ENCODE measurements around the gene SLC44A3. TPM values are rescaled to one million over a fixed set of nuclear protein-coding genes. Genes with fewer than 3 reads are reported as not detected.

The SLC44A3 gene
- total RNA-seq, 1 donor, result 0.10 TPM

- H3K4me1 ChIP-seq (ENCODE audit: insufficient read depth, low read length), result no peaks in the 10 kb centered on the region
- H3K9me3 ChIP-seq (ENCODE audit: low read depth, low read length), result no peaks in the 10 kb centered on the region
- no peak overlapping the region for H3K4me3 ChIP-seq (ENCODE audit: low read length)
- no peaks in the 10 kb centered on the region for H3K27me3 ChIP-seq (ENCODE audit: insufficient read depth, low read length)
Observed at GRCh38 chr1:94917251-94917650, 97.1 kb downstream of the SLC44A3 start.

GRCh38 chr1:94919241-94920030 is 99.3 kb downstream of the SLC44A3 start:
- Histone ChIP-seq H3K4me3 (ENCODE audit: low read length) (no peak overlapping the region), H3K27me3 (ENCODE audit: insufficient read depth, low read length) (peaks cover 13% of the 10 kb centered on the region), H3K9me3 (ENCODE audit: low read depth, low read length) (no peaks in the 10 kb centered on the region), H3K4me1 (ENCODE audit: insufficient read depth, low read length) (no peaks in the 10 kb centered on the region)

- peaks cover 20% of the 10 kb centered on the region for H3K27me3 ChIP-seq (ENCODE audit: insufficient read depth, low read length)
- H3K4me1 ChIP-seq (ENCODE audit: insufficient read depth, low read length), result no peaks in the 10 kb centered on the region
- H3K9me3 ChIP-seq (ENCODE audit: low read depth, low read length), result no peaks in the 10 kb centered on the region
- no peak overlapping the region for H3K4me3 ChIP-seq (ENCODE audit: low read length)
Observed at GRCh38 chr1:94920061-94920460, 99.9 kb downstream of the SLC44A3 start.

GRCh38 chr1:94921977-94922376 is 101.8 kb downstream of the SLC44A3 start:
- H3K4me1 ChIP-seq (ENCODE audit: insufficient read depth, low read length), result peaks cover 18% of the 10 kb centered on the region
- peaks cover 37% of the 10 kb centered on the region for H3K27me3 ChIP-seq (ENCODE audit: insufficient read depth, low read length)
- H3K9me3 ChIP-seq (ENCODE audit: low read depth, low read length), result no peaks in the 10 kb centered on the region
- H3K4me3 ChIP-seq (ENCODE audit: low read length), result no peak overlapping the region

GRCh38 chr1:94922761-94923331 is 102.7 kb downstream of the SLC44A3 start:
- peaks cover 43% of the 10 kb centered on the region for H3K27me3 ChIP-seq (ENCODE audit: insufficient read depth, low read length)

GRCh38 chr1:94925004-94925403 is 104.8 kb downstream of the SLC44A3 start:
- Histone ChIP-seq H3K4me3 (ENCODE audit: low read length) (no peak overlapping the region), H3K27me3 (ENCODE audit: insufficient read depth, low read length) (peaks cover 58% of the 10 kb centered on the region), H3K4me1 (ENCODE audit: insufficient read depth, low read length) (peaks cover 20% of the 10 kb centered on the region), H3K9me3 (ENCODE audit: low read depth, low read length) (no peaks in the 10 kb centered on the region)

More at GRCh38 chr1:94922761-94923331, 102.7 kb downstream of the SLC44A3 start:
- Histone ChIP-seq H3K9me3 (ENCODE audit: low read depth, low read length) (no peaks in the 10 kb centered on the region), H3K4me3 (ENCODE audit: low read length) (no peak overlapping the region), H3K4me1 (ENCODE audit: insufficient read depth, low read length) (peaks cover 20% of the 10 kb centered on the region)

- Histone ChIP-seq H3K4me3 (ENCODE audit: low read length) (peak overlapping the region; percentile 32), H3K27me3 (ENCODE audit: insufficient read depth, low read length) (peaks cover 58% of the 10 kb centered on the region), H3K4me1 (ENCODE audit: insufficient read depth, low read length) (peaks cover 20% of the 10 kb centered on the region), H3K9me3 (ENCODE audit: low read depth, low read length) (no peaks in the 10 kb centered on the region)
Observed at GRCh38 chr1:94925561-94926125, 105.5 kb downstream of the SLC44A3 start.

- H3K9me3 ChIP-seq (ENCODE audit: low read depth, low read length), result no peaks in the 10 kb centered on the region
- H3K4me3 ChIP-seq (ENCODE audit: low read length), result peak overlapping the region; percentile 32
- peaks cover 58% of the 10 kb centered on the region for H3K27me3 ChIP-seq (ENCODE audit: insufficient read depth, low read length)
- peaks cover 20% of the 10 kb centered on the region for H3K4me1 ChIP-seq (ENCODE audit: insufficient read depth, low read length)
Observed at GRCh38 chr1:94926126-94926914, 106.2 kb downstream of the SLC44A3 start.

GRCh38 chr1:94926915-94927404 is 106.8 kb downstream of the SLC44A3 start, which contains the start of gene CNN3:
Gene CNN3, minus strand, starts transcription at chr1:94927110. Its CDS starts 216 bp downstream, at chr1:94926894.
- H3K9me3 ChIP-seq (ENCODE audit: low read depth, low read length), result no peaks in the 10 kb centered on the region
- H3K4me1 ChIP-seq (ENCODE audit: insufficient read depth, low read length), result peaks cover 20% of the 10 kb centered on the region
- peak within 1 kb of the TSS; percentile 32 for H3K4me3 ChIP-seq (ENCODE audit: low read length)
- peaks cover 58% of the 10 kb centered on the region for H3K27me3 ChIP-seq (ENCODE audit: insufficient read depth, low read length)

GRCh38 chr1:94927405-94928175 is 107.4 kb downstream of the SLC44A3 start:
- H3K27me3 ChIP-seq (ENCODE audit: insufficient read depth, low read length), result peaks cover 58% of the 10 kb centered on the region
- H3K4me1 ChIP-seq (ENCODE audit: insufficient read depth, low read length), result peaks cover 20% of the 10 kb centered on the region
- peak overlapping the region; percentile 32 for H3K4me3 ChIP-seq (ENCODE audit: low read length)
- no peaks in the 10 kb centered on the region for H3K9me3 ChIP-seq (ENCODE audit: low read depth, low read length)

- H3K4me3 ChIP-seq (ENCODE audit: low read length), result no peak overlapping the region
- H3K27me3 ChIP-seq (ENCODE audit: insufficient read depth, low read length), result peaks cover 52% of the 10 kb centered on the region
- H3K9me3 ChIP-seq (ENCODE audit: low read depth, low read length), result no peaks in the 10 kb centered on the region
- peaks cover 20% of the 10 kb centered on the region for H3K4me1 ChIP-seq (ENCODE audit: insufficient read depth, low read length)
Observed at GRCh38 chr1:94928293-94928939, 108.3 kb downstream of the SLC44A3 start.

- Histone ChIP-seq H3K9me3 (ENCODE audit: low read depth, low read length) (no peaks in the 10 kb centered on the region), H3K4me3 (ENCODE audit: low read length) (no peak overlapping the region), H3K27me3 (ENCODE audit: insufficient read depth, low read length) (peaks cover 43% of the 10 kb centered on the region), H3K4me1 (ENCODE audit: insufficient read depth, low read length) (peaks cover 20% of the 10 kb centered on the region)
Observed at GRCh38 chr1:94929351-94930217, 109.4 kb downstream of the SLC44A3 start.

GRCh38 chr1:94931254-94931841 is 111.2 kb downstream of the SLC44A3 start:
- Histone ChIP-seq H3K27me3 (ENCODE audit: insufficient read depth, low read length) (peaks cover 25% of the 10 kb centered on the region), H3K4me1 (ENCODE audit: insufficient read depth, low read length) (peaks cover 8% of the 10 kb centered on the region), H3K9me3 (ENCODE audit: low read depth, low read length) (no peaks in the 10 kb centered on the region), H3K4me3 (ENCODE audit: low read length) (no peak overlapping the region)
